Psoas muscle (tissue), 8 donors: ENCODE data around the gene MYOCD. TPM values are rescaled to one million over a fixed set of nuclear protein-coding genes. Genes with fewer than 3 reads are reported as not detected.

Experiments used
- ATAC-seq, 4 donors: fragments of 200-7000 bp; cut with Tn5 transposase; one replicate each; pipeline ENCODE4 v1.9.1; 2020; ENCODE audit warnings: moderate library complexity in 3 of 4, mild to moderate bottlenecking in 2 of 4
- DNase-seq, 2 donors: peaks; one replicate each; pipeline ENCODE4 v3.0.0-alpha.2; 2020
- H3K27ac ChIP-seq: fragments of 200-600 bp; one replicate; pipeline ENCODE4 v1.8.0; 2022
- H3K27me3 ChIP-seq, 3 donors: fragments of 200-600 bp in 1 of 3; one replicate each; pipeline versions ENCODE4 v1.6.1 to v1.8.0; 2013 to 2022; ENCODE audit warnings: low read length in 2 of 3, mild to moderate bottlenecking in 2 of 3, moderate library complexity in 1 of 3; ENCODE audit not compliant: insufficient read depth in 3 of 3
- H3K36me3 ChIP-seq, 2 donors: fragments of 200-600 bp in 1 of 2; one replicate each; pipeline versions ENCODE4 v1.6.1 to v1.8.0; 2013 to 2022; ENCODE audit warnings: low read depth in 1 of 2, mild to moderate bottlenecking in 1 of 2, moderate library complexity in 1 of 2; ENCODE audit not compliant: insufficient read depth in 1 of 2
- H3K4me1 ChIP-seq: fragments of 200-600 bp; one replicate; pipeline ENCODE4 v1.8.0; 2022
- H3K4me3 ChIP-seq: fragments of 200-600 bp; one replicate; pipeline ENCODE4 v1.8.0; 2022; ENCODE audit warnings: mild to moderate bottlenecking
- H3K9me3 ChIP-seq: fragments of 200-600 bp; one replicate; pipeline ENCODE4 v1.8.0; 2022
- CTCF ChIP-seq: fragments of 200-600 bp; IDR thresholded peaks from one replicate; pipeline ENCODE4 v1.8.0; 2022; ENCODE audit warnings: antibody characterized with exemption
- WGBS, 3 donors: extraction: QIAGEN DNeasy Blood & Tissue Kit; methylation state at CpG; one replicate each; pipeline versions ENCODE4 v1.1.6 to v1.1.7; 2013; 5-methylcytosine and 5-hydroxymethylcytosine counted together
- intact Hi-C, 2 donors: fragments of 100-400 bp; cut with DNase I; formaldehyde crosslinking; loops; one replicate each; pipeline versions ENCODE4 v1.11.0 to v1.14.2; 2022
- polyA plus RNA-seq, 3 donors: library from polyadenylated mRNA; stranded (reverse); fragments of 200-250 nt; gene quantifications; one replicate each; pipeline ENCODE4 v1.2.3, GENCODE V29; 2013
- total RNA-seq, 4 donors: library from RNA; stranded (reverse); fragmentation: NEBNext Ultra II Directional in 2 of 4; extraction: Animal tissue kit (Norgen Biotek cat#: 25700) in 2 of 4; gene quantifications; one replicate each; pipeline versions ENCODE4 v1.2.1 to v1.2.4, GENCODE V29; 2021 to 2023
- donor health status: healthy with polysubstance abuse.
- donor health status: DM: no; HTN: no; CAD: no; lungs with moderate emphysema.
- donor health status: Bipolar disorder and iron deficiency.
- donor health status: healthy.
- donor health status: DM: yes; HTN: yes; CAD: no.
- donor health status: DM: no; HTN: no; CAD: no.
- donor health status: DM: no; HTN: no; CAD: no.
- donor health status: DM: yes; HTN: yes; CAD: no.

The MYOCD gene
- total and polyA plus RNA-seq, 7 donors: 0.04 to 1.2 (median 0.22) TPM

GRCh38 chr17:12759090-12759489 is 93.4 kb downstream of the MYOCD start:
- intact Hi-C loops: no loop called here
- WGBS, 3 donors: 41 to 85% (median 71%) methylated on average over 2 of the region's 2 CpGs

GRCh38 chr17:12765548-12765947 is 99.9 kb downstream of the MYOCD start:
- H3K4me3 ChIP-seq: no peak overlapping the region
- no peaks in the 10 kb centered on the region for H3K36me3 ChIP-seq
- H3K4me1 ChIP-seq: no peaks in the 10 kb centered on the region
- H3K27ac ChIP-seq: no peak overlapping the region
- ATAC-seq (no peak), DNase-seq (no peak)
- H3K27me3 ChIP-seq: peaks cover 0 to 3% (median 0%) of the 10 kb centered on the region in 3 donors
- H3K9me3 ChIP-seq: no peaks in the 10 kb centered on the region
- intact Hi-C loops: no loop called here
- TF ChIP-seq CTCF: no peak
- 40 to 52% (median 41%) methylated on average over 6 of the region's 6 CpGs for WGBS, 3 donors

More at GRCh38 chr17:12759090-12759489, 93.4 kb downstream of the MYOCD start:
- Histone ChIP-seq H3K9me3 (no peaks in the 10 kb centered on the region), H3K4me1 (no peaks in the 10 kb centered on the region), H3K27ac (no peak overlapping the region), H3K27me3 (no peaks in the 10 kb centered on the region), H3K36me3 (no peaks in the 10 kb centered on the region), H3K4me3 (no peak overlapping the region)
- no peak for TF ChIP-seq CTCF
- DNase-seq: no peak
- ATAC-seq: no peak

GRCh38 chr17:12768255-12768654 is 102.6 kb downstream of the MYOCD start:
- Histone ChIP-seq H3K27me3 (peaks cover 0 to 3% (median 0%) of the 10 kb centered on the region in 3 donors), H3K9me3 (no peaks in the 10 kb centered on the region), H3K4me3 (no peak overlapping the region), H3K36me3 (no peaks in the 10 kb centered on the region), H3K4me1 (no peaks in the 10 kb centered on the region), H3K27ac (no peak overlapping the region)
- ATAC-seq (no peak), DNase-seq (no peak)
- intact Hi-C loops: no loop called here
- WGBS, 3 donors: 47 to 54% (median 47%) methylated on average over 4 of the region's 4 CpGs
- TF ChIP-seq CTCF: no peak

GRCh38 chr17:12769981-12770380 is 104.3 kb downstream of the MYOCD start:
- Histone ChIP-seq H3K27ac (no peak overlapping the region), H3K36me3 (no peaks in the 10 kb centered on the region), H3K4me1 (no peaks in the 10 kb centered on the region), H3K9me3 (no peaks in the 10 kb centered on the region), H3K4me3 (no peak overlapping the region), H3K27me3 (peaks cover 0 to 3% (median 0%) of the 10 kb centered on the region in 3 donors)
- intact Hi-C loops: no loop called here
- no peak for TF ChIP-seq CTCF
- DNase-seq: no peak
- no peak for ATAC-seq
- WGBS, 3 donors: 92 to 96% (median 93%) methylated on average over 6 of the region's 6 CpGs

GRCh38 chr17:12773153-12773552 is 107.5 kb downstream of the MYOCD start:
- no peak for DNase-seq
- ATAC-seq: no peak
- Histone ChIP-seq H3K4me3 (no peak overlapping the region), H3K27me3 (no peaks in the 10 kb centered on the region), H3K36me3 (no peaks in the 10 kb centered on the region), H3K4me1 (no peaks in the 10 kb centered on the region), H3K27ac (no peak overlapping the region), H3K9me3 (no peaks in the 10 kb centered on the region)
- WGBS, 3 donors: 77 to 82% (median 79%) methylated on average over 1 of the region's 1 CpG
- no peak for TF ChIP-seq CTCF
- intact Hi-C loops: no loop called here
